ENCODE results near the gene RPGRIP1. TPM values are rescaled to one million over a fixed set of nuclear protein-coding genes. Genes with fewer than 3 reads are reported as not detected.

The RPGRIP1 gene
- total and polyA plus RNA-seq, 2 donors (not counting 1 experiment from before 2014, with no cell fraction given): 0.22 to 0.86 TPM

DNA sequence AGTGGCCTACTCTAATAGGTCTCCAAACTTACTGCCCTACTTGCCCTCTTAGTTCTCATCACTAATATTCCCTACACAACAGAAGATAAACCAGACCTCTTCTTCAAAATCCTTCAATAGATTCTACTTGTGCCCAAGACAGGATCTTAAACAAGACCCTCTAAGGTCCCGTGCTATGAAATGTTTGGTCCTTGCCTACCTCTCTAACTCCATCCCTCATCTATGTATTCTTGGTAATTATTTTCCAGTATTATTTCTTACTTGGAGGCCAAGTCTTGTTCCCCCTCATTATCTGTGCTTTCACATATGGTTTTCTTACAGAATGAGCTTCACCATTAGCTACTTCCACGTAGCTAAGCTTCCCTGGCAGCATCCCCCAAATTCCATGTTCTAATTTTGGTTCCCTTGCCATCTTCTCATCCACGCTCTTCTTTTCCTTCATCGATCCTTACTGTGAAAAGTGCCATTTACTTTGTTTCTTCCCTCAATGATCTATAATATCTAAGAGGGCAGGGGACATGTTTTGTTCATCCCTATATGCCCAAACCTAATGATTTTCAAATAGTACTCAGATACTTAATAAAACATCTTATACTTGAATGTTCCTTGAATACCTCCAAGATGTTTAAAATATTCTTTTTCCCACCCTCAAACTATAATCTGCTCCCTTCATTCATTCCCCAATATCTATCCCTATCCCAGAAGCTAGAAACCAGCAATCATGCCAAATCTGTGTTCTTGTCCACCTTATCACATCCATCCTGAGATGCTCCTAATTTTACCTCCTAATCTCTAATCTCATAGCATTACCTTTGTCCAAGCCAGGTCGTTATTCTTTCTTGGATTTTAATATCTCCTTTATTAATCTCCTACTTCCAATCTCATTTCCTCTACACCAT is 20.7 kb upstream of the RPGRIP1 start:
- DNase-seq: no peak
- intact Hi-C loops (cut with micrococcal nuclease): no loop called here
- 91% methylated on average over 1 of the region's 5 CpGs for WGBS (ENCODE audit: insufficient coverage)
- no peak overlapping the region for H3K27ac Mint-ChIP-seq
- H3K4me2 ChIP-seq (replicated peaks; ENCODE audit: low read depth, low read length, poor library complexity, severe bottlenecking): no peak overlapping the region
- H3K9me3 Mint-ChIP-seq (ENCODE audit: insufficient read depth): no peaks in the 10 kb centered on the region
- peak overlapping the region; percentile 5 to 38 for H3K27ac ChIP-seq (ENCODE audit: low read length in 2 of 2)
- peaks cover 98% of the 10 kb centered on the region for H3K79me2 ChIP-seq (ENCODE audit: control insufficient read depth, insufficient read depth, low read length)
- TF ChIP-seq EZH2 (IDR thresholded peaks at IDR 0.05; ENCODE audit: borderline replicate concordance, insufficient read depth, low read depth, low read length, poor library complexity, severe bottlenecking) (no peak), CTCF (IDR thresholded peaks at IDR 0.05) (no peak)
- no peak overlapping the region for H3K4me3 ChIP-seq (ENCODE audit: control extremely low read depth in 1 of 5, extremely low read depth in 1 of 5, insufficient read depth in 1 of 5, low read depth in 2 of 5, low read length in 4 of 5)
- CTCF ChIA-PET: no interaction called here
- H3K9me3 ChIP-seq (ENCODE audit: control extremely low read depth in 1 of 3, control insufficient read depth in 2 of 3, insufficient read depth in 1 of 3, low read length in 2 of 3): no peaks in the 10 kb centered on the region
- H3K4me1 Mint-ChIP-seq: peaks cover 75% of the 10 kb centered on the region
- H3K27me3 Mint-ChIP-seq: no peaks in the 10 kb centered on the region
- H2AFZ ChIP-seq (ENCODE audit: insufficient read depth, low read depth, low read length, poor library complexity, severe bottlenecking): no peak overlapping the region
- peaks cover 76% of the 10 kb centered on the region for H4K20me1 ChIP-seq (ENCODE audit: control insufficient read depth, insufficient read depth, low read length, poor library complexity, severe bottlenecking)
- H3K27me3 ChIP-seq (replicated peaks in 1 of 4; ENCODE audit: control extremely low read depth in 1 of 4, control insufficient read depth in 3 of 4, insufficient read depth in 4 of 4, low read length in 3 of 4): no peaks in the 10 kb centered on the region
- ATAC-seq (ENCODE audit: low read depth): no peak
- H3K36me3 ChIP-seq (replicated peaks in 1 of 2; ENCODE audit: control extremely low read depth in 1 of 2, control insufficient read depth in 1 of 2, extremely low read depth in 1 of 2, insufficient read depth in 2 of 2, low read length in 1 of 2): peaks cover 16 to 84% of the 10 kb centered on the region in 2 experiments
- POLR2A ChIA-PET: no interaction called here
- peaks cover 40 to 45% of the 10 kb centered on the region in 2 donors for H3K4me1 ChIP-seq (ENCODE audit: control insufficient read depth in 2 of 2, insufficient read depth in 2 of 2, low read length in 2 of 2)
- H3K4me3 Mint-ChIP-seq: peak overlapping the region; percentile 37
- H3K9ac ChIP-seq (ENCODE audit: low read length): no peak overlapping the region

DNA sequence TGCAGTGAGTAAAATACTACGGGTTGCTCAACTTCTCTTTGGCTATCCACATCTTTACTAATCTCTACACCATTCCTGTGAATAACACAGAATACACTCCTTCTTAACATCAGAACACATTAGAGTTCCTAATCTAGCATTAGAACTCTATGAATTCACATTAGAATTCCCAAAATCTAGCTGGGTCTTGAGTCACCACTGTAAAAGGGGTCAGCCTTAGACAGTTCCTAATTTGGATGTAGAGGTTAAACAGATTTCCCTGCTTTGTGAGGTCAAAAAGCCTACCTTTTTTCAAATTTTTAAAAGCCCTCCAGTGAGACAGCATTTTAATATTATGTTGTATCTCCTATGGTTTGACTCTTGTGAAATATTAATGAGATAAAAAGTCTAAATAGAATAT is 18.1 kb upstream of the RPGRIP1 start:
- CTCF ChIA-PET: no interaction called here
- Mint-ChIP-seq H3K27me3 (no peaks in the 10 kb centered on the region), H3K4me1 (peaks cover 81% of the 10 kb centered on the region), H3K9me3 (ENCODE audit: insufficient read depth) (no peaks in the 10 kb centered on the region), H3K27ac (no peak overlapping the region), H3K4me3 (no peak overlapping the region)
- DNase-seq: no peak
- no peaks in the 10 kb centered on the region for H3K9me3 ChIP-seq (ENCODE audit: control extremely low read depth in 1 of 3, control insufficient read depth in 2 of 3, insufficient read depth in 1 of 3, low read length in 2 of 3)
- ATAC-seq (ENCODE audit: low read depth): no peak
- peaks cover 19 to 89% of the 10 kb centered on the region in 2 experiments for H3K36me3 ChIP-seq (replicated peaks in 1 of 2; ENCODE audit: control extremely low read depth in 1 of 2, control insufficient read depth in 1 of 2, extremely low read depth in 1 of 2, insufficient read depth in 2 of 2, low read length in 1 of 2)
- H4K20me1 ChIP-seq (ENCODE audit: control insufficient read depth, insufficient read depth, low read length, poor library complexity, severe bottlenecking): peaks cover 84% of the 10 kb centered on the region
- no peak overlapping the region for H2AFZ ChIP-seq (ENCODE audit: insufficient read depth, low read depth, low read length, poor library complexity, severe bottlenecking)
- intact Hi-C loops (cut with micrococcal nuclease): loop anchor here (5.0 to 10.0 kb wide), 2 partner anchors 35 to 1833 kb away; partner anchors contain the start of genes ACIN1 and C14orf119
- TF ChIP-seq CTCF (IDR thresholded peaks at IDR 0.05): no peak
- TF ChIP-seq EZH2 (IDR thresholded peaks at IDR 0.05; ENCODE audit: borderline replicate concordance, insufficient read depth, low read depth, low read length, poor library complexity, severe bottlenecking): no peak
- no peak overlapping the region for H3K4me3 ChIP-seq (ENCODE audit: control extremely low read depth in 1 of 5, extremely low read depth in 1 of 5, insufficient read depth in 1 of 5, low read depth in 2 of 5, low read length in 4 of 5)
- H3K27me3 ChIP-seq (replicated peaks in 1 of 4; ENCODE audit: control extremely low read depth in 1 of 4, control insufficient read depth in 3 of 4, insufficient read depth in 4 of 4, low read length in 3 of 4): no peaks in the 10 kb centered on the region
- WGBS (ENCODE audit: insufficient coverage): 100% methylated on average over 1 of the region's 1 CpG
- POLR2A ChIA-PET: no interaction called here
- H3K4me1 ChIP-seq (ENCODE audit: control insufficient read depth in 2 of 2, insufficient read depth in 2 of 2, low read length in 2 of 2): peaks cover 55 to 62% of the 10 kb centered on the region in 2 donors
- no peak overlapping the region for H3K4me2 ChIP-seq (replicated peaks; ENCODE audit: low read depth, low read length, poor library complexity, severe bottlenecking)
- peaks cover 99% of the 10 kb centered on the region for H3K79me2 ChIP-seq (ENCODE audit: control insufficient read depth, insufficient read depth, low read length)
- no peak overlapping the region for H3K9ac ChIP-seq (ENCODE audit: low read length)
- H3K27ac ChIP-seq (ENCODE audit: low read length in 2 of 2): peak overlapping the region in 1 of 2 donors; percentile 24
